Mesothelial cell of epicardium (in vitro differentiated cells): ENCODE results near the gene ZNF493. TPM values are rescaled to one million over a fixed set of nuclear protein-coding genes. Genes with fewer than 3 reads are reported as not detected.
A peak's percentile ranks its signal among the peaks of the same experiment; 100 is the strongest.

Source experiments
- DNase-seq, 2 experiments: peaks; one replicate each; pipeline ENCODE4 v3.0.0; 2021; ENCODE audit warnings: low spot score in 2 of 2; ENCODE audit not compliant: unreplicated experiment in 2 of 2
- H3K27ac Mint-ChIP-seq: 2 replicates; pipeline ENCODE4 v1.8.0; 2021; ENCODE audit warnings: mixed read lengths
- H3K27me3 Mint-ChIP-seq: 2 replicates; pipeline ENCODE4 v1.8.0; 2021; ENCODE audit warnings: low read depth, mixed read lengths
- H3K36me3 Mint-ChIP-seq: 2 replicates; pipeline ENCODE4 v1.8.0; 2021; ENCODE audit warnings: mixed read lengths
- H3K4me1 Mint-ChIP-seq: 2 replicates; pipeline ENCODE4 v1.8.0; 2021; ENCODE audit warnings: mixed read lengths
- H3K4me3 Mint-ChIP-seq: 2 replicates; pipeline ENCODE4 v1.8.0; 2021; ENCODE audit warnings: mild to moderate bottlenecking, moderate library complexity, mixed read lengths
- H3K9me3 Mint-ChIP-seq: 2 replicates; pipeline ENCODE4 v1.8.0; 2021; ENCODE audit warnings: mixed read lengths
- CTCF ChIP-seq: fragments of 200-600 bp; sonication (generic); IDR thresholded peaks from one replicate; pipeline ENCODE4 v1.5.0; 2021; ENCODE audit warnings: antibody characterized with exemption; ENCODE audit not compliant: unreplicated experiment
- total RNA-seq: library from RNA; stranded (reverse); gene quantifications from 3 replicates; pipeline ENCODE4 v1.2.1, GENCODE V29; 2021

ZNF493 gene
- total RNA-seq, 1 donor from 2014 or later, result 42.1 TPM

DNA sequence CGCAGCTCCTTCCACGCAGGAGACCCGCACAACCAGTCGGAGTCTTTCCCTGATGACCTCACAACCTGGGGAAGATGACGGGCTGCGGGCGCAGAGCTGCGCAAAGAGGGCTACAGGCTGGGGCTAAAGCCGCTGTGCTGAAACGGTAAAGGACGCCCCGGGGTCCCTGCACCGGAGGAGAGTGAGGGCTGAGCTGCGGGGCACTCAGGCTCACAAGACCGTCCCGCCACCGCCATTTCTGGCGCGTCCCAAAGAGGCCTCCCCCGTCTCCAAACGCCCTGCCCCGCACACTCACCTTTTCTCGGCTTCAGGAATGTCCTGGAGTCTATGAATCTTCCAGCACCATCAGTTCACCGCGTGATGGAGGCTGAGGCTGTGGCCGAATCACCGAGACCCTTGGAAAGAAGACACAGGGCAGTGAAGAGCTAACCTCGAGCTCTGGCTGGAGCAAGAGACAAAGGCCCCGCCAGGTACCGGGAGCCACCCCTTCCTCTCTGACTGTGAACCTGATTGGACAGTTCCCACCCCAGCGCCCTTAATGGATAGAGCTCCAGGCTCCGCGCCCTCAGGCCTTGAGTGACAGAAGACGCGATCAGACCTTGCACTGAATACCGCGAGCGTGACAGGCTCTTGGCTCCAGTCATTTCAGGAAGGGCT, 66.6 kb downstream of the ZNF493 start:
- Mint-ChIP-seq H3K27me3 (no peaks in the 10 kb centered on the region), H3K9me3 (peaks cover 6% of the 10 kb centered on the region), H3K36me3 (peaks cover 23% of the 10 kb centered on the region), H3K27ac (peak overlapping the region; percentile 99), H3K4me1 (peaks cover 6% of the 10 kb centered on the region), H3K4me3 (peak overlapping the region; percentile 98)
- no peak for TF ChIP-seq CTCF
- peak in 1 of 2 experiments; percentile 65 for DNase-seq

GRCh38 chr19:21466627-21467026, 69.7 kb downstream of the ZNF493 start:
- H3K27me3 Mint-ChIP-seq, result no peaks in the 10 kb centered on the region
- TF ChIP-seq CTCF, result no peak
- no peaks in the 10 kb centered on the region for H3K9me3 Mint-ChIP-seq
- DNase-seq, result no peak
- H3K4me1 Mint-ChIP-seq, result peaks cover 6% of the 10 kb centered on the region
- no peak overlapping the region for H3K27ac Mint-ChIP-seq
- H3K4me3 Mint-ChIP-seq, result no peak overlapping the region
- H3K36me3 Mint-ChIP-seq, result peaks cover 8% of the 10 kb centered on the region

DNA sequence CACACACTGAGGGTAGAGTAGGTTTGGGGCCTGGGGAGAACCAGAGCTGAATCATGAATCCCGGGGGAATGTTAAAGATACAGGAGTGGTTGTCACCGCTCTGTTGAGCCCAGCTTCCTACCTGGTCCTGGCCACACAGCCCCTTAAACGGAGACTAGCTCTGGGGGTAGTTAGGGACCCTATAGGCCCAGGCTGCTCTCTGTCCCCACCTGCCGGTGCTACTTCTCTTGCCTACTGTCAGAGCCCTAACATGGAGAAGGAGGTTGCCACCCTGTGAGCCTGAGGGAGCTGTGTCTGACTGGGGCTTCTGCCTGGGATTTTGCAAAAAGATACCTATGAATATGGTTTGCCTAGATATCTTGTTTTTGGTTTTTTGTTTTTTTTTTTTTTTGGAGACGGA, 71.9 kb downstream of the ZNF493 start:
- Mint-ChIP-seq H3K4me3 (no peak overlapping the region), H3K27ac (no peak overlapping the region), H3K9me3 (no peaks in the 10 kb centered on the region), H3K27me3 (no peaks in the 10 kb centered on the region), H3K4me1 (peaks cover 2% of the 10 kb centered on the region), H3K36me3 (no peaks in the 10 kb centered on the region)
- TF ChIP-seq CTCF, result no peak
- DNase-seq, result no peak

DNA sequence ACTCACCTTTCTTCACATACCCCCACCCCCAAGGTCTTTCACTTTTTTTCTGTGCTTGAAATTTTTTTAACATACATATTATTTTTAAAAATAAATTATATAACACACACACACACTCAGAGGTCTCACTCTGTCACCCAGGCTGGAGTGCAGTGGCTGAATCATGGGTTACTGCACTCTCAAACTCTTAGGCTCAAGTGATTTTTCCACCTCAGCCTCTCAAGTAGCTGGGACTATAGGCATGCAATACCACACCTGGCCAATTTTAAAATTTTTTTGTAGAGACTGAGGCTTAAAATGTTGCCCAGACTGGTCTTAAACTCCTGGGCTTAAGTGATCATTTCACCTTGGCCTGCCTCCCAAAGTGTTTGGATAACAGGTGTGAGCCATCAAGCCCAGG, 75.6 kb downstream of the ZNF493 start:
- TF ChIP-seq CTCF, result no peak
- DNase-seq, result no peak
- Mint-ChIP-seq H3K27ac (no peak overlapping the region), H3K9me3 (peaks cover 6% of the 10 kb centered on the region), H3K4me1 (peaks cover 1% of the 10 kb centered on the region), H3K36me3 (peaks cover 2% of the 10 kb centered on the region), H3K27me3 (no peaks in the 10 kb centered on the region), H3K4me3 (no peak overlapping the region)

DNA sequence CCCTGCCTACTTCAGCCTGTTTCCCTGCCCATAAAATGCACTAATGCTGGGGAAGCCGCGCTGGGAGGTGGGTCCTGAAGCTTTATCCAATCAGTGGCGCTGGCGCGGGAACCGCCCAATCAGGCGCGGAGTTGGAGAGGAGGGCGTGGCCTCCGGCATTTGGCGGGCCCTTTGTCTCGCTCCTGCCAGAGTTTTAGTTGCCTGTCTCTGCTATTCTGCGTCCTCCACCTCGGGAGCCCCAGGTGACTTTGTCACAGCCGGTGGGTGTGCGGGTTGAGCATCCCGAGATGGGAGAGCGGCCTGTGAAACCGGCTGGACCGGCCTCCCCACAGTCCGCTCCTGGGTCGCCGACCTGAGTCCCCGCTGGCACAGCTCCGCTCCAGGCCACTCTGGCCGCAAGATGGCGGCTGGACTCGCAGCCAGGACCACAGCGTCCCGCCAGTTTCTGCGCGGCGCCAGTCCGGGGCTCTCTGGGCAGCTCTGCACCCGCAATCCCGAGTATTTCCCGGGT, 77.8 kb downstream of the ZNF493 start:
- peaks cover 2% of the 10 kb centered on the region for H3K36me3 Mint-ChIP-seq
- peak; percentile 67 to 92 for DNase-seq
- H3K9me3 Mint-ChIP-seq, result peaks cover 6% of the 10 kb centered on the region
- peak overlapping the region; percentile 79 for H3K27ac Mint-ChIP-seq
- peak overlapping the region; percentile 83 for H3K4me3 Mint-ChIP-seq
- H3K4me1 Mint-ChIP-seq, result peaks cover 1% of the 10 kb centered on the region
- no peak for TF ChIP-seq CTCF
- no peaks in the 10 kb centered on the region for H3K27me3 Mint-ChIP-seq

Other genes starting within 250 kb of the ZNF493 start
- 27.4 to 30.1 TPM (median 29.7 TPM) in 3 replicates for gene ZNF708, start 67.7 kb upstream of the ZNF493 start, total RNA-seq
- 40.8 to 45.0 TPM (median 42.5 TPM) in 3 replicates for gene ZNF738, start 38.1 kb upstream of the ZNF493 start, total RNA-seq
- 20.4 to 21.2 TPM (median 21.1 TPM) in 3 replicates for gene ZNF429, start 108.5 kb downstream of the ZNF493 start, total RNA-seq